Heart left ventricle (tissue), 16 donors: Measurements from ENCODE around the gene AAGAB. TPM values are rescaled to one million over a fixed set of nuclear protein-coding genes. Genes with fewer than 3 reads are reported as not detected.

Source experiments
- ATAC-seq, 4 donors: fragments of 200-7000 bp; cut with Tn5 transposase; one replicate each; pipeline ENCODE4 v1.9.1; 2020 to 2022; ENCODE audit warnings: moderate library complexity in 4 of 4, mild to moderate bottlenecking in 3 of 4, moderate number of reproducible peaks in 1 of 4
- DNase-seq, 5 donors: peaks; one replicate each; pipeline ENCODE4 v3.0.0-alpha.2; 2020
- H3K27ac ChIP-seq, 12 donors: fragments of 200-600 bp; sonication (generic) in 4 of 12; one replicate each; pipeline versions ENCODE4 v1.5.0 to v1.8.0; 2016 to 2022; ENCODE audit warnings: mild to moderate bottlenecking in 2 of 12
- H3K27me3 ChIP-seq, 9 donors: fragments of 200-600 bp; sonication (generic) in 2 of 9; one replicate each; pipeline versions ENCODE4 v1.5.1 to v1.8.0; 2016 to 2022; ENCODE audit warnings: mild to moderate bottlenecking in 3 of 9
- H3K36me3 ChIP-seq, 9 donors: fragments of 200-600 bp; sonication (generic) in 2 of 9; one replicate each; pipeline versions ENCODE4 v1.5.0 to v1.8.0; 2018 to 2022; ENCODE audit warnings: mild to moderate bottlenecking in 2 of 9
- H3K4me1 ChIP-seq, 12 donors: fragments of 200-600 bp; sonication (generic) in 4 of 12; one replicate each; pipeline versions ENCODE4 v1.5.0 to v1.8.0; 2016 to 2022; ENCODE audit warnings: mild to moderate bottlenecking in 3 of 12
- H3K4me3 ChIP-seq, 12 donors: fragments of 200-600 bp; sonication (generic) in 4 of 12; one replicate each; pipeline versions ENCODE4 v1.5.0 to v1.8.0; 2017 to 2022; ENCODE audit warnings: mild to moderate bottlenecking in 9 of 12, moderate library complexity in 4 of 12
- H3K9me3 ChIP-seq, 12 donors: fragments of 200-600 bp; sonication (generic) in 4 of 12; one replicate each; pipeline versions ENCODE4 v1.5.0 to v1.8.0; 2016 to 2022; ENCODE audit warnings: mild to moderate bottlenecking in 1 of 12
- POLR2A ChIP-seq, 2 donors: fragments of 450-650 bp; IDR thresholded peaks; one replicate each; pipeline ENCODE4 v1.6.1; 2017; ENCODE audit warnings: antibody characterized with exemption in 2 of 2, mild to moderate bottlenecking in 2 of 2, moderate library complexity in 2 of 2
- WGBS, 4 donors: extraction: QIAGEN DNeasy Blood & Tissue Kit in 2 of 4; methylation state at CpG; one replicate each; pipeline versions ENCODE4 v1.1.5 to v1.1.7; 2013 to 2018; 5-methylcytosine and 5-hydroxymethylcytosine counted together
- intact Hi-C, 10 donors: fragments of 100-400 bp; cut with DNase I; formaldehyde crosslinking; loops; one replicate each; pipeline versions ENCODE4 v1.11.1 to v1.14.2; 2022
- polyA plus RNA-seq, 2 donors: library from polyadenylated mRNA; stranded (reverse); fragments of 200-250 nt; gene quantifications; one replicate each; pipeline ENCODE4 v1.2.3, GENCODE V29; 2013
- total RNA-seq, 9 donors: library from RNA; depleted of rRNA in 2 of 9; stranded (reverse); fragments of >200 nt in 2 of 9; fragmentation: NEBNext Ultra II Directional in 3 of 9; extraction: Animal tissue kit (Norgen Biotek cat#: 25700) in 3 of 9; gene quantifications; one replicate each; pipeline versions ENCODE4 v1.1.0 to v1.2.4, GENCODE V29; 2016 to 2023
- TF ChIP-seq, protein P1 (sequence below), 12 donors: fragments of 200-600 bp; sonication (generic) in 4 of 12; IDR thresholded peaks; one replicate each; pipeline versions ENCODE4 v1.5.0 to v1.8.0; 2018 to 2022; ENCODE audit warnings: antibody characterized with exemption in 12 of 12, mild to moderate bottlenecking in 5 of 12
- donor health status: ischemic (EF 13 %, LVEDD 7.1; RV severe dilation, severe dysfunction).
- donor health status: healthy with polysubstance abuse.
- donor health status: DM: no; HTN: yes; CAD: no.
- donor health status: DM: no; HTN: no; CAD: no.
- donor health status: ischemic (EF 25% LVEDD 6.9; RV normal size, moderate dysfunction).
- donor health status: ischemic (EF 25% LVEDD 5.7; RV mildly dilated, moderate dysfunction).
- donor health status: healthy.
- donor health status: DM: yes; HTN: yes; CAD: no.
- donor health status: ischemic (EF 35%, LVEDD 5.7; RV mildly dilated, moderate dysfunction).
- donor health status: nonischemic (EF 11% LVEDD 7.7; RV severe dilation, severe dysfunction).
- donor health status: DM: yes; HTN: yes; CAD: no.
- donor health status: PGD.
- donor health status: ischemic (EF 29% LVEDD 5.4; RV normal size, mild dysfunction).
- donor health status: nonischemic (EF 23%, LVEDD 6.1; RV moderate dilation, normal function).

Gene AAGAB
- total and polyA plus RNA-seq, 11 donors = 5.4 to 43.4 (median 28.0) TPM

DNA sequence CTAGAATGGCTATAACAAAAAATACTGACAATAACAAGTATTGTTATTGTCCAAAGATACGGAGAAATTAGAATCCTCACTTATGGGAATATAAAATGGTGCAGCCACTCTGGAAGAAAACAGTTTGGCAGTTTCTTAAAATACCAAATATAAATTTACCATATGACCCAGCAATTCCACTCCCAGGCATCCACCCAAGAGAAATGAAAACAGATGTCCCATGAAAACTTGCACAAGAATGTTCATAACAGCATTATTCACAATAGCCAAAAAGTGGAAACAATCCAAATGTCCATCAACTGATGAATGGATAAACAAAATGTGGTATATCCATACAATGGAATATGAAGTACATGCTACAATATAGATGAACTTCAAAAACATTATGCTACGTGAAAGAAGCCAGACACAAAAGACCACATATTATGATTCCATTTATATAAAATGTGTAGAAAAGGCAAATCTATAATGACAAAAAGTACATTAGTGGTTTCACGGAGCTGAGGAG is 9.4 kb downstream of the AAGAB start:
- no peak for ATAC-seq
- no peak for TF ChIP-seq POLR2A (IDR thresholded peaks at IDR 0.05)
- Histone ChIP-seq H3K9me3 (peaks cover 0 to 7% (median 0%) of the 10 kb centered on the region in 12 donors), H3K4me3 (no peak overlapping the region), H3K27me3 (no peaks in the 10 kb centered on the region), H3K36me3 (peaks cover 0 to 11% (median 0%) of the 10 kb centered on the region in 9 donors), H3K4me1 (peaks cover 0 to 37% (median 5%) of the 10 kb centered on the region in 12 donors), H3K27ac (no peak overlapping the region)
- intact Hi-C loops = no loop called here
- WGBS, 4 donors = 88 to 97% (median 94%) methylated on average over 3 of the region's 3 CpGs
- DNase-seq = no peak

DNA sequence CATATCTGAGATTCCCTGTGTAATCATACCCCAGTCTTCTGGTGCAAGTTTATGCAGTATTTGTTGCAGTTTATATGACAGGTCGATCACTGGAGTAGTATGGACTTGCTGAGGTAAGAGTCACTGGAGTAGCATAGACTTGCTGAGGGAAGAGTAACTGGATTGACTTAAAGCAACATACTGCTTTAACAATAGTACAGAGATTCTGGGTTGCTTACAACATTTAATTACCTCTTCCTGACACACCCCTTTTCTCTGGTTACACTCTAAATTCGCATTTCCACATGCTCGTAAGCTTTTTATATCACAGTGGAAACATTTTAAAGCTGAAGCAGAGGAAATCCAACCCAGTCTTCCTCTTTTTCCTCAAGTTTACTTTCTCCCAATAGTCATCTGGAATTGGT is 11.8 kb downstream of the AAGAB start:
- 48 to 62% (median 55%) methylated on average over 3 of the region's 3 CpGs for WGBS, 4 donors
- H3K4me1 ChIP-seq = peaks cover 0 to 44% (median 7%) of the 10 kb centered on the region in 12 donors
- TF ChIP-seq POLR2A (IDR thresholded peaks at IDR 0.05) = no peak
- TF ChIP-seq, protein P1, sequence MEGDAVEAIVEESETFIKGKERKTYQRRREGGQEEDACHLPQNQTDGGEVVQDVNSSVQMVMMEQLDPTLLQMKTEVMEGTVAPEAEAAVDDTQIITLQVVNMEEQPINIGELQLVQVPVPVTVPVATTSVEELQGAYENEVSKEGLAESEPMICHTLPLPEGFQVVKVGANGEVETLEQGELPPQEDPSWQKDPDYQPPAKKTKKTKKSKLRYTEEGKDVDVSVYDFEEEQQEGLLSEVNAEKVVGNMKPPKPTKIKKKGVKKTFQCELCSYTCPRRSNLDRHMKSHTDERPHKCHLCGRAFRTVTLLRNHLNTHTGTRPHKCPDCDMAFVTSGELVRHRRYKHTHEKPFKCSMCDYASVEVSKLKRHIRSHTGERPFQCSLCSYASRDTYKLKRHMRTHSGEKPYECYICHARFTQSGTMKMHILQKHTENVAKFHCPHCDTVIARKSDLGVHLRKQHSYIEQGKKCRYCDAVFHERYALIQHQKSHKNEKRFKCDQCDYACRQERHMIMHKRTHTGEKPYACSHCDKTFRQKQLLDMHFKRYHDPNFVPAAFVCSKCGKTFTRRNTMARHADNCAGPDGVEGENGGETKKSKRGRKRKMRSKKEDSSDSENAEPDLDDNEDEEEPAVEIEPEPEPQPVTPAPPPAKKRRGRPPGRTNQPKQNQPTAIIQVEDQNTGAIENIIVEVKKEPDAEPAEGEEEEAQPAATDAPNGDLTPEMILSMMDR (IDR thresholded peaks at IDR 0.05) = no peak
- ATAC-seq (peak in 2 of 4 donors; percentile 43 to 45), DNase-seq (no peak)
- peaks cover 0 to 11% (median 0%) of the 10 kb centered on the region in 9 donors for H3K36me3 ChIP-seq
- H3K9me3 ChIP-seq = peaks cover 0 to 7% (median 0%) of the 10 kb centered on the region in 12 donors
- H3K4me3 ChIP-seq = no peak overlapping the region
- H3K27ac ChIP-seq = no peak overlapping the region
- intact Hi-C loops = no loop called here
- H3K27me3 ChIP-seq = no peaks in the 10 kb centered on the region

DNA sequence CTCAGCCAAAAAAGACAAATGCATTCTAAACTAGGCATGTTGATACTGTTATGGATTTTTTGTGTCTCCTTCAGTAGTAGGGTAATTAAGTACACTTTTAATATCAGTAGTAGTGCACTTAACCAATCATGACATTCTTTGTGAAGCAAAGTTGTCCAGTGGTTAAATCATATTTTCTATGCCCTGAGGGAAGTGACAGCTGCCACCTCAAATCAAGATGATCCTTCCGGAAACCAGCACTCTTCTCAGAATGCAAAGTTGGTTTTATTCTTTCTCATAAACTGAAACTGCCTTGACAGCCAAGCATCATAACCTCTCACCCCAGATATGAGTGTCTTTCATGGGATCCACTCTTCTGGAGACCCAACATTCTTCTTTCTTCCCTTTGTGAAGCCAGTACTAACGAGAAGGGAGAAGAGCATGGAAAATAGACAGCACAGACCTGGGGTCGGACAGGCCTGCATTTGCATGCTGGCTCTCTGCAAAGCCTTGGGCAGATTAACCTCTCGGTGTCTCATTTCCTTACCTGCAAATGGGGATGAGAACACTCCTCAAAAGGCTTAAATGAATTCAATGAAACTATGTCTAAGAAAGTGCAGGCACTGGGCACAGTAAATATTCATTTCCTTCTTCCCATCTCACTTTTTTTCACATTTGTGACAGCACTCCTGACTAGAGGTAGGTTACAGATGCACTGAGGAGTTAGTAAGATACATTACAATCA is 13.2 kb downstream of the AAGAB start:
- Histone ChIP-seq H3K36me3 (peaks cover 0 to 6% (median 0%) of the 10 kb centered on the region in 9 donors), H3K4me1 (peaks cover 0 to 44% (median 7%) of the 10 kb centered on the region in 12 donors), H3K27ac (peak overlapping the region in 1 of 12 donors; percentile 51), H3K4me3 (no peak overlapping the region), H3K27me3 (no peaks in the 10 kb centered on the region), H3K9me3 (no peaks in the 10 kb centered on the region)
- ATAC-seq (no peak), DNase-seq (no peak)
- TF ChIP-seq POLR2A (IDR thresholded peaks at IDR 0.05) = no peak
- TF ChIP-seq, protein P1 (IDR thresholded peaks at IDR 0.05) = no peak
- 82 to 90% (median 88%) methylated on average over 4 of the region's 4 CpGs for WGBS, 4 donors
- intact Hi-C loops = no loop called here

DNA sequence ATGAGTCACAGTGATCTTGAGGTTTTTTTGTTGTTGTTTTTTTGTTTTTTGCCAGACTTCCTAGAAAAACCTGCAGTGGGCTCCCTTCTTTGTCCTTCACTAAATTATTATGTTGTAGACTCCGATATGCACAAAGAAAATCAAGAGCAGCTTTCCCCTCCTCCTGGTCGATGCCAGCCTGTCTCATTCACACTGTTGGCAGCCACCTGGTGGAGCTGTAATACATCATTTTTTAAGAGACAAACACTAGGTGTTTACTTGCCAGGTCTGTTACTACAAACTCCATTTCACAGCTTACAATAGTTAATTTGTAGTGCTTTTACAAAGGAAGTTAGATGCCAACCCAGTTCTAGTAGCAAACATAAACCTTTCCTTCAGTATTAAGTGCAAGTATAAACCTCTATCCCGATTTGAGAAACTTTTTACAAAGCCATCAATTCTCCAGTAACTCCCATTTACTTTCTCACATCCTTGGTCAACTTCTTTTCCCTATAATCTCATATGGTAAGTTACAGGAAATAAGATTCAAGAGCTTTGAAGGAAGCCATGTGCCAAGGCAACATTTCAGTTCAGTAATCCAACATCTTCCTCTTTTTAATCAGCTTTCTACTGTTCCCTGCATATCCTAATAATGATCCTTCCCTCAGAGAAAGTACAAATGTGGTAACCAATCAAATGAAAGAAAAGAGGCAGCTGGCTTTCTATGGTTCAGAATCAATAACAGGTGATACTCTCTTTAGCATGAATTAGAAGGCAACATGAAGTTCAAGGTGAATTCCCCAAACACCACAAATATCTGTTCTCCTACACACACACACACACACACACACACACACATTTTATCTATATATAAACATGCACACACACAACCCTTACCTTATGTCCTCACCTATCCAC is 14.0 kb downstream of the AAGAB start:
- H3K27me3 ChIP-seq = no peaks in the 10 kb centered on the region
- no peak overlapping the region for H3K4me3 ChIP-seq
- H3K36me3 ChIP-seq = peaks cover 0 to 8% (median under 1%) of the 10 kb centered on the region in 9 donors
- no peak for TF ChIP-seq POLR2A (IDR thresholded peaks at IDR 0.05)
- TF ChIP-seq, protein P1 (IDR thresholded peaks at IDR 0.05) = peak in 6 of 12 donors; percentile 7 to 37 (median 26)
- peak in 2 of 4 donors; percentile 30 to 39 for ATAC-seq
- intact Hi-C loops = no loop called here
- WGBS, 4 donors = 63 to 66% (median 65%) methylated on average over 3 of the region's 3 CpGs
- H3K27ac ChIP-seq = peak overlapping the region in 1 of 12 donors; percentile 34
- no peaks in the 10 kb centered on the region for H3K9me3 ChIP-seq
- DNase-seq = no peak
- H3K4me1 ChIP-seq = peaks cover 0 to 44% (median 7%) of the 10 kb centered on the region in 12 donors
